Right ventricle myocardium inferior (tissue), 1 donor: ENCODE data around the gene PRRX2. TPM values are rescaled to one million over a fixed set of nuclear protein-coding genes. Genes with fewer than 3 reads are reported as not detected.
A peak's percentile ranks its signal among the peaks of the same experiment; 100 is the strongest.
"Not testable (repeated sequence)": the region's sequence is repeated elsewhere in the genome, so short reads cannot be mapped to it uniquely, and the experiment has no call there.

Experiments used
- ATAC-seq: fragments of 200-7000 bp; cut with Tn5 transposase; one replicate; pipeline ENCODE4 v1.9.1; 2020; ENCODE audit warnings: mild to moderate bottlenecking, moderate library complexity
- DNase-seq: peaks from one replicate; pipeline ENCODE4 v3.0.0; 2021; ENCODE audit errors: missing footprints
- intact Hi-C: fragments of 100-400 bp; cut with DNase I; formaldehyde crosslinking; loops from one replicate; pipeline ENCODE4 v1.11.0; 2022
- total RNA-seq: library from RNA; stranded (reverse); fragmentation: NEBNext Ultra II Directional; extraction: Animal tissue kit (Norgen Biotek cat#: 25700); gene quantifications from one replicate; pipeline ENCODE4 v1.2.1, GENCODE V29; 2021
- donor health status: DM: no; HTN: yes; CAD: no; lungs with severe emphysema.

Gene PRRX2
- total RNA-seq, 1 donor from 2014 or later, result 0.54 TPM

- ATAC-seq (no peak), DNase-seq (peak; percentile 50)
- intact Hi-C loops, result no loop called here
Observed at GRCh38 chr9:129740666-129741464, 75.4 kb downstream of the PRRX2 start.

GRCh38 chr9:129745200-129745599 lies 79.8 kb downstream of the PRRX2 start:
- intact Hi-C loops, result no loop called here
- DNase-seq (no peak), ATAC-seq (no peak)

GRCh38 chr9:129746092-129746777 lies 80.8 kb downstream of the PRRX2 start:
- no peak for DNase-seq
- no peak for ATAC-seq
- intact Hi-C loops, result no loop called here

GRCh38 chr9:129748249-129748648 lies 82.8 kb downstream of the PRRX2 start:
- ATAC-seq, result no peak
- intact Hi-C loops, result no loop called here

GRCh38 chr9:129749052-129749451 lies 83.6 kb downstream of the PRRX2 start:
- intact Hi-C loops, ATAC-seq, DNase-seq: not testable (repeated sequence)

More at GRCh38 chr9:129748249-129748648, 82.8 kb downstream of the PRRX2 start:
- DNase-seq, result no peak

- ATAC-seq, result no peak
- intact Hi-C loops, result no loop called here
- no peak for DNase-seq
Observed at GRCh38 chr9:129749575-129749974, 84.1 kb downstream of the PRRX2 start.

- intact Hi-C loops, result no loop called here
- ATAC-seq (no peak), DNase-seq (no peak)
Observed at GRCh38 chr9:129750013-129750638, 84.7 kb downstream of the PRRX2 start.

GRCh38 chr9:129751841-129752801 lies 86.7 kb downstream of the PRRX2 start:
- DNase-seq (no peak), ATAC-seq (peak; percentile 44)
- intact Hi-C loops, result no loop called here

- DNase-seq (peak; percentile 87), ATAC-seq (peak; percentile 95)
- intact Hi-C loops, result no loop called here
Observed at GRCh38 chr9:129752900-129753729, 87.7 kb downstream of the PRRX2 start, which contains the start of gene PTGES. Gene PTGES, minus strand, starts transcription at chr9:129753042. Its CDS starts 30 bp downstream, at chr9:129753012.

GRCh38 chr9:129755151-129755550 lies 89.7 kb downstream of the PRRX2 start:
- ATAC-seq, result no peak
- no peak for DNase-seq
- intact Hi-C loops, result no loop called here

GRCh38 chr9:129756191-129756590 lies 90.7 kb downstream of the PRRX2 start:
- no peak for ATAC-seq
- no peak for DNase-seq
- intact Hi-C loops, result no loop called here

- ATAC-seq, result no peak
- intact Hi-C loops, result no loop called here
Observed at GRCh38 chr9:129757045-129757444, 91.6 kb downstream of the PRRX2 start.

GRCh38 chr9:129759319-129759718 lies 93.9 kb downstream of the PRRX2 start:
- DNase-seq (no peak), ATAC-seq (no peak)
- intact Hi-C loops, result no loop called here

More at GRCh38 chr9:129757045-129757444, 91.6 kb downstream of the PRRX2 start:
- DNase-seq, result no peak

- DNase-seq (no peak), ATAC-seq (no peak)
- intact Hi-C loops, result no loop called here
Observed at GRCh38 chr9:129759804-129760502, 94.5 kb downstream of the PRRX2 start.

- ATAC-seq, intact Hi-C loops, DNase-seq: not testable (repeated sequence)
Observed at GRCh38 chr9:129760784-129761183, 95.3 kb downstream of the PRRX2 start.

GRCh38 chr9:129761293-129761900 lies 96.0 kb downstream of the PRRX2 start:
- DNase-seq, result peak; percentile 73
- peak; percentile 74 for ATAC-seq
- intact Hi-C loops, result no loop called here
